NCI-H1436 (cell line): ENCODE data around the gene SRRD.

Experiments
- DNase-seq: peaks from one replicate; lab custom pipeline; 2025; lab: John Stamatoyannopoulos, UW

The SRRD gene

DNA sequence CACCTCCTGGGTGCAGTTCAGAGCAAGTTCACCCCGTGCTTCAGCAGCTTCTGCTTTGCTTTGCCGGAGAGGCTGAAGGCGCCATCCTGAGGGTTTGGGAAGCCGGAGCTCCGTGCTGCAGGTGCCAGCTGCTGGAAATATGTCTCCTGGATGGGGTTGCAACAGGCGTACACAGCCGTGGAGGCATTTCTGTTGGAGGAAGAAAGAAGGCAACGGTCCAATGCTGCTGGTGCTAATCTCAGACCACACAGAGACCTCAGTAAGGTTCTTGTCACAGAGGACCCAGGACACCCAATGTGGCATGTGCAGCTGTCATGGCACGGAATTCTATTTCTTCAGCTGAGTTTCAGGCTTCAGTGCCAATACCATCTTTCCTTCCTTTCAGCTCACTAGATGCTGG is 30.5 kb upstream of the SRRD start:
- no peak for DNase-seq

GRCh38 chr22:26453812-26454500 is 29.7 kb upstream of the SRRD start:
- DNase-seq = no peak

DNA sequence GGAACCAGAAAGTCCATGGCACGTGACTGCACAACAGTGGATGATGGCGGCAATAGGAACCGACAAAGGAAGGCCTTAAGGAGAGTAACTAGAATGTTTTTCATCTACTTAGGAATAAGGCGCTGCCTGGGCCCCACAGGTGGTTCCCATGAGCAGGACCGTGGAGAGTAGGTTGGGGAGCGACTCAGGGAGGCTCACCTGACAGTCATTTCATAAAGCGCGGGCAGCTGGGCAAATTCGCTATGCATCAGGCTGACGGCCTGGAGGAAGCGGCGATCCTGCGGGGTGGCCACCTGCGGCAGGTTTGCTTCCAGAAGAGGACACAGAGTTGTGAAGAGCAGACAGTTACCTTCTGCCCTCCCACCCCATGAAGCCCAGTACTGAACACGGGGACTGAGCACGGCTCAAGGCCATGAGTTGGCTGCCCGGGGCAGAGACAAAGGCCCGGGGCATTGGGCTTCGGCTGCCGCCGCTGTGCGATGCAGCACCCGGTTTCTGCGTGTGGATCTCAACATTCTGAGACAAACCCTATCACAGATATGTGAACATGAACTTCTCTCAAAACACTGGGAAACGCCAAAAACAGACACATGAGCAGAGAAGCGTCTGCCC is 25.9 kb upstream of the SRRD start:
- no peak for DNase-seq

- DNase-seq = no peak
Measured at GRCh38 chr22:26460202-26460601, 23.5 kb upstream of the SRRD start.

- peak; percentile 29 for DNase-seq
Measured at GRCh38 chr22:26461188-26461810, 22.4 kb upstream of the SRRD start.

GRCh38 chr22:26462051-26462450 is 21.6 kb upstream of the SRRD start:
- no peak for DNase-seq

DNA sequence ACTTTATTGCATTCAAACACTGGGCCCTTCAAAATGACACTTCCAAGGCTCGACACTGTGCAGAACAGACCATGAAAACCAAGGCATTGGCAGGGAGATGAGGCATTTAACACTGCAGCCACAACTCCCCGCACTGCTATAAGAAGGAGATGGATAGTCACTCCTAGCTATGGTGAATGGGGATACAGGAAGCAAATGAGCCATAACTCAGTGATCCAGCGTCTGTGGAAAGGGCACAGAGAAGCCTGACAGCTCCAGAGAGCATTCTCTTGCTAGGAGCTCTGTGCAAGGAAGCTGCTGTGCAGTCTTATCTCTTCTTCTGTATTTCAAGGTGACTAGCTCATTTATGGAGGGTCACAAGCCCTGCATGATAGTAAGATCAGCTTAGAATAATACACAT is 21.0 kb upstream of the SRRD start:
- no peak for DNase-seq

GRCh38 chr22:26463101-26463661 is 20.5 kb upstream of the SRRD start:
- no peak for DNase-seq

DNA sequence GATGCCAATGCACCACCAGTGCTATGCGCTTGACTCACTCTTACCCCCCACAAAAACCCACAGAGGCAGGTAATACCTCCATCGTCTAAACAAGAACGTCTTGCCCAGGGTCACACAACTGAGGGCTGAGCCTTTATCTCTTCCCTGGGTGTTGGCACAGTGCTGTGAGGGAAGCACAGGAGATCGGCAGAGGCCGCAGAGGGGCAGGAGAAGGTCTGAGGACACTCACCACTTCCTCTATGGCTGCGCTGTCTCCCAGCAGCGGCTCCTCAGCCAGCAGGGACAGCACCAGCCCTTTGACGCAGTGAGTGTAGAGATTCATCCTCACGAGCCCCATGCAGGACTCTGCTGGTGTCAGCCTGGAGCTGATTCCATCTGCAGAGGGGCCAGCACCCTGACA is 20.0 kb upstream of the SRRD start:
- DNase-seq = no peak

GRCh38 chr22:26464312-26464711 is 19.4 kb upstream of the SRRD start:
- DNase-seq = no peak

DNA sequence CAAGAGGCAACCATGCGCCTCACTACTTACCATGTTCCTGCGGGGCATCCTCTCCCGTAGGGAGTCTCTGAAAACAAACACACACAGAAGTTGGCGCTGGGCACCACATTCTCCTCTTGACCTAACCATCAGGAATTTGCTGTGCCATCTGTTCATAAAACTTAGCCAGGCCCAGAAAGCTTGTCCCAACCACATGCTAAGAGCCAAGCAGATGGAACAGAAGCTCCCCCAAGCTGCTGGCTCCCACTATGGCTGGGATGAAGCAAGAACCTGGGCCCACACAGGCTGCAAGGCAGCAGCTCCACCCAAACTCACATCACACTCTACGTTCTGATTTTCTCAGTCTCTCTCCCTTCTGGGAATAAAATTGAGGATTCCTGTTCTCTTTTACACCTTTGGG is 17.5 kb upstream of the SRRD start:
- no peak for DNase-seq

DNA sequence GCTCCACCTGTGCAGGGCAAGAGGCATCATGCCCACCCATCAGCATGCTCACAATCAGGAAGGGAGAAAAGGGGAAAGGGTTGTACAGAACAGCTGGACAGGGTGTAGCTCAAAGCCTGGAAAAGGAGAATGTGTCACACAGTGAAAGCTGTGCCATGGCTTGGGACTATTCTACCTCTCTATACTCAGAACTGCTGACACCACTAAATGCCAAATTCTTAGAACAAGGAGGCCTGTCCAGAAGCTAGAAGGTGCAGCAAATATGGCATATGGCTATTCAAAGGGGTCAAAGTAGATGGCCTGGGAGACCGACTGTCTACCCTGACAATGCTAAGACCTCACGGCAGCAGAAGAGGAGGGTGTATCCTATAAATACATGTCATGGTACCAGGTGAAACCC is 12.9 kb upstream of the SRRD start:
- DNase-seq = no peak

- DNase-seq = no peak
Measured at GRCh38 chr22:26471522-26471921, 12.2 kb upstream of the SRRD start.

- DNase-seq = no peak
Measured at GRCh38 chr22:26474682-26475081, 9.0 kb upstream of the SRRD start.

DNA sequence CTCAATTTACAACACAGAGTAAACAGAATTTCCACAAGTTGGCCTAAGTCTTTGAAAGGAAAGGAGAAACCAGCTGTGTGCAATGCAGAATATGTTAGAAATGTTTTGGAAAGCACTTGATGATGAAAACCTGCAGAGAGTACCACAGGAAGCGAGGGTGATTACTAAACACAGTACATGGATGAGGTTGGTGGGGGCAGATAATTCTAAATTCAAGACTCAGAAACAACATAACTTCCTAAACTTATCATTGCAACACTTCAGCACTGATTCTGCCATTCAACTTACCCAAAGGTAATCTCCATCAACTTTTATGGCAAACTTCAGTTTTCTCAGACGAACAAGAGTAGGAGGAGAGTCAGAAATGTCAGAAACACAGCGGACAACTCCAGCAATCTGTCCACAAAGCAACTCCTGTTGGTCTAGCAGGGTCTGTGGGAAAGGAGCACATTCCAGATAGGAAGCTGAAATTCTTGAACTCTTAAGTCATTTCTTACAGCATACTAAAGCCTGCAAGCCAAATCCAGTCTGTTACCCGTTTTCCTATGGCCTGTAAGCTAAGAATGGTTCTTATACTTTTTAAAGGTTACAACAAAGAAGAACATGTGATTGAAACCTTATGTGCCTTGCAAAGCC is 6.9 kb upstream of the SRRD start:
- DNase-seq = no peak

DNA sequence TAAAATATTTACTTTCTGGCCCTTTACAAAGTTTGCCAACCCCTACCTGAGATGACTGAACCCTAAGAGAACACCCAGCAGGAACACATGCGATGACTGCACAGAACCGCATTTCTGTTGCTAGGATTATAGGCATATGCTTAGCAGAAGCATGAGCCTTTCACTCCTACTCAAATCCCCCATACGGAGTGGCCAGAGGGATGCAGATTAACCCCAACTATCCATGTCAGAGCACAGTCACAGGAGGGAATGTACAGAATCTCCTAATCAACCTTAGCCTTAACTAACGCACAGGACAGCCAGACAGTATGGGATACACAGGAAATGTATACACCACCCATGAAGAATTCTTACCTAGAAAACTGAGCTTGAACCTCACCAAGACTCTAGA is 6.3 kb upstream of the SRRD start:
- DNase-seq = no peak

- DNase-seq = no peak
Measured at GRCh38 chr22:26479043-26479791, 4.5 kb upstream of the SRRD start.

GRCh38 chr22:26479792-26480610 is 3.7 kb upstream of the SRRD start:
- DNase-seq = no peak

GRCh38 chr22:26480611-26480932 is 3.1 kb upstream of the SRRD start:
- no peak for DNase-seq

DNA sequence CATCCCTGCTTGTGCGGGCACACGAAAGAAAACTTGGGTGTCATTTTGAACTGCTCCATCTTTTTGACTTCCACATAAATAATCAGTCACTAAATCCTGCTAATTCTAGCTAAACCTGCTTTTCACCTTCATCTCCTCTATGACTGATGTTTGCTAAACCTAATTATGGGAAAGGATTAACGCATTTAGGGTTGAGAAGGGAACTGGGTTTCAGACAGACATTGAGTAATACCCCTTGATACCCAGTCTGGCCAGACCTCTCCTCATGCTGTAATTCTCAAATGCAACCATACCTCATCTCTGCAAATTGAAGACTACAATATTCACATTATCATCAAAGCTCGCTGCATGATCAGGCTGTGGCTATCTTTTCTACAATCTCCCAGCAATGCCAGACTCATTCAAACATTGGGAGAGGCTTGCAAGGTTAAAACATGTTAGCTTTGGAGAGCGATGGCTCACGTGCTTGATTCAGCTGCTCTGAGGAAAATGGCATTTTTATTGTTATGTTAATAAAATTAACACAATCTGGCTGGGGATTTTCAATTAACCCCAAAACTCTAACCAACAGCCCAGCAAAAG is 2.5 kb upstream of the SRRD start:
- no peak for DNase-seq

GRCh38 chr22:26481694-26482093 is 2.0 kb upstream of the SRRD start:
- no peak for DNase-seq
